ENCODE results near the gene ABCA5. TPM values are rescaled to one million over a fixed set of nuclear protein-coding genes. Genes with fewer than 3 reads are reported as not detected.

The ABCA5 gene
- total and polyA plus RNA-seq, 2 of the 13 experiments (the other 11 are each of a cell fraction or from before 2014, with no cell fraction given) = 9.7 to 10.1 TPM

GRCh38 chr17:69268543-69269014 lies 58.4 kb downstream of the ABCA5 start (continued):
- TF ChIP-seq ATF2 (CRISPR knock-in tag; IDR thresholded peaks at IDR 0.05) (0 out of 2 replicates have a peak, but pooled peaks have one; percentile 40), MAZ (IDR thresholded peaks at IDR 0.05; ENCODE audit: borderline replicate concordance, low read depth, low read length) (no peak), MAZ (CRISPR knock-in tag; IDR thresholded peaks at IDR 0.05; ENCODE audit: low read depth) (no peak), MIXL1 (CRISPR knock-in tag; IDR thresholded peaks at IDR 0.05) (peak; percentile 80; the same call in 1 of the 2 replicates), RFXAP (CRISPR knock-in tag; IDR thresholded peaks at IDR 0.05; ENCODE audit: borderline replicate concordance) (peak; percentile 27; the same call in 1 of the 2 replicates), ZNF317 (CRISPR knock-in tag; IDR thresholded peaks at IDR 0.05) (peak; percentile 86), MAFF (IDR thresholded peaks at IDR 0.05; ENCODE audit: low read depth, low read length) (peak; percentile 85), PATZ1 (CRISPR knock-in tag; IDR thresholded peaks at IDR 0.05) (peak; percentile 56; the same call in 1 of the 2 replicates), GTF2F1 (IDR thresholded peaks at IDR 0.05; ENCODE audit: low read length) (no peak), SOX13 (IDR thresholded peaks at IDR 0.05) (no peak), SOX13 (CRISPR knock-in tag; conservative IDR thresholded peaks at IDR 0.05 in 1 of 2, IDR thresholded peaks at IDR 0.05 in 1 of 2) (peak in 1 of 2 experiments; percentile 61; a peak in 2 of 4 replicates), TARDBP (CRISPR knock-in tag; IDR thresholded peaks at IDR 0.05) (no peak), NCOR1 (IDR thresholded peaks at IDR 0.05; ENCODE audit: borderline replicate concordance, low read length) (peak; percentile 88), ARNT (IDR thresholded peaks at IDR 0.05) (no peak), FOXC1 (CRISPR knock-in tag; IDR thresholded peaks at IDR 0.05; ENCODE audit: borderline replicate concordance) (no peak), ZNF207 (IDR thresholded peaks at IDR 0.05; ENCODE audit: borderline replicate concordance) (no peak), NPAS2 (CRISPR knock-in tag; IDR thresholded peaks at IDR 0.05; ENCODE audit: borderline replicate concordance) (no peak), HDAC1 (CRISPR knock-in tag; IDR thresholded peaks at IDR 0.05) (peak; percentile 22; the same call in 1 of the 2 replicates), ZNF20 (CRISPR knock-in tag; IDR thresholded peaks at IDR 0.05) (no peak), HNRNPL (IDR thresholded peaks at IDR 0.05; ENCODE audit: low read depth, low read length) (no peak), REST (IDR thresholded peaks at IDR 0.05; ENCODE audit: borderline replicate concordance in 1 of 2, low read depth in 1 of 2, low read length in 2 of 2) (no peak), ZNF224 (CRISPR knock-in tag; IDR thresholded peaks at IDR 0.05) (0 out of 2 replicates have a peak, but pooled peaks have one; percentile 38), FOXA1 (IDR thresholded peaks at IDR 0.05) (no peak), FOXA1 (CRISPR knock-in tag; IDR thresholded peaks at IDR 0.05) (peak; percentile 86), NFATC3 (CRISPR knock-in tag; IDR thresholded peaks at IDR 0.05) (no peak)
- TF ChIP-seq, protein P1, sequence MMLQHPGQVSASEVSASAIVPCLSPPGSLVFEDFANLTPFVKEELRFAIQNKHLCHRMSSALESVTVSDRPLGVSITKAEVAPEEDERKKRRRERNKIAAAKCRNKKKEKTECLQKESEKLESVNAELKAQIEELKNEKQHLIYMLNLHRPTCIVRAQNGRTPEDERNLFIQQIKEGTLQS (CRISPR knock-in tag; IDR thresholded peaks at IDR 0.05) = no peak
